ENCODE results near the gene PTPRN2.
A peak's percentile ranks its signal among the peaks of the same experiment; 100 is the strongest.
"Not testable (repeated sequence)": the region's sequence is repeated elsewhere in the genome, so short reads cannot be mapped to it uniquely, and the experiment has no call there.

PTPRN2 gene

GRCh38 chr7:157501581-157501980 lies 1086.0 kb downstream of the PTPRN2 start:
- peak; percentile 34 for DNase-seq

GRCh38 chr7:157500989-157501540 lies 1086.6 kb downstream of the PTPRN2 start:
- not testable (repeated sequence) for DNase-seq

GRCh38 chr7:157500171-157500960 lies 1087.3 kb downstream of the PTPRN2 start:
- no peak for DNase-seq

DNA sequence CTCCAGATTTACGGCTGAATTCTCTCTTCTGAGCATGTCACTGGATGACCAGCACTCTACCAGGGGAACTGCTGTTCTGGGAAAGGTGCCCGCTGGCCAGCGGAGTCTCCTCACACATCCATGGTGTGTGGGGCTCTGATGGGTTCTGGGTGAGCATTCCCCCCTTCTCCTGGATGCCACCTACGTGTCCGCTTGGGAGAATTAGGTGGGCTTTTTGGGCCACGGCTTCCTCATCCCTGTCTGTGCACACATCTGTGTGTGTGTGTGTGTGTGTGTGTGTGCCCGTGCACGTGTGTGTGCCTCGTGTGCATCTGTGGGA lies 1087.8 kb downstream of the PTPRN2 start:
- no peak for DNase-seq

- DNase-seq = no peak
These were observed 1088.3 kb downstream of the PTPRN2 start for GRCh38 chr7:157499121-157499834.

DNA sequence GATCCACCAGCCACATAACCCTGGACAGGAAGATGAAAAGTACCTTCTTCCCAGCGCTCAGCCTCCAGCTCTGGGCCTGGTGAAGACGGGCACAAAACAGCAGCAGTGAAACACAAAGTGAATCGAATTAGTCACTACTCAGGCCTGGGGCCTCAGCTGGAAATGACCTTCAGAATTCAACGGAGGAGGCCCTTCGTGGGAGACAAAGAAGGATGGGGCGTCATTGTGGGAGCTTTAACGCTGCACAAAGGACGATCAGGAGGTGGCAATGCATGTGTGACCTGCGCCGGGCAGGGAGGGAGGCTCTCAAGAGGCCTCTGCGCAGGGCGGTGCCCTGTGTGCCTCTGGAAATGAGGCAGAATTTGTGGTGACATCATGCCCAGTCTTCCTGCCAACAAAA lies 1089.0 kb downstream of the PTPRN2 start:
- DNase-seq = no peak

- DNase-seq = no peak
These were observed 1089.6 kb downstream of the PTPRN2 start for GRCh38 chr7:157497744-157498651.

DNA sequence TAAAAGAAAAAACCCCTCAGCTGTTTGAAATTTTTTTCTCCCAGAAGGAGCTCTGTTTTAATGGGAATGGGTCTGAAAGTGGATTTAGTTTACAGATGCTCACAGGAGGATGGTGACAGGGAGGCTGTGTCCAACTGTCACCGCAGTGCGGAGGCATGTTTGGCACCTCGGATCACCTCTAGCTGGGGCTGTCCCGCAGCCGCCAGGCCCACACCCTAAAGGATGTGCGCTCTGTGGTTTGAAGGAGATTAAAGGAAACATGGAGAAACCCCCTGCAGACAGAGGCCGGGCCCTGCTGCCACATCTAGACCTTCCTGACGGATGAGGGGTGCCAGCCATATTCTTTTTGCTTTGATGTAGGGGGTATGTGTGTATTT lies 1090.3 kb downstream of the PTPRN2 start:
- DNase-seq = no peak

DNA sequence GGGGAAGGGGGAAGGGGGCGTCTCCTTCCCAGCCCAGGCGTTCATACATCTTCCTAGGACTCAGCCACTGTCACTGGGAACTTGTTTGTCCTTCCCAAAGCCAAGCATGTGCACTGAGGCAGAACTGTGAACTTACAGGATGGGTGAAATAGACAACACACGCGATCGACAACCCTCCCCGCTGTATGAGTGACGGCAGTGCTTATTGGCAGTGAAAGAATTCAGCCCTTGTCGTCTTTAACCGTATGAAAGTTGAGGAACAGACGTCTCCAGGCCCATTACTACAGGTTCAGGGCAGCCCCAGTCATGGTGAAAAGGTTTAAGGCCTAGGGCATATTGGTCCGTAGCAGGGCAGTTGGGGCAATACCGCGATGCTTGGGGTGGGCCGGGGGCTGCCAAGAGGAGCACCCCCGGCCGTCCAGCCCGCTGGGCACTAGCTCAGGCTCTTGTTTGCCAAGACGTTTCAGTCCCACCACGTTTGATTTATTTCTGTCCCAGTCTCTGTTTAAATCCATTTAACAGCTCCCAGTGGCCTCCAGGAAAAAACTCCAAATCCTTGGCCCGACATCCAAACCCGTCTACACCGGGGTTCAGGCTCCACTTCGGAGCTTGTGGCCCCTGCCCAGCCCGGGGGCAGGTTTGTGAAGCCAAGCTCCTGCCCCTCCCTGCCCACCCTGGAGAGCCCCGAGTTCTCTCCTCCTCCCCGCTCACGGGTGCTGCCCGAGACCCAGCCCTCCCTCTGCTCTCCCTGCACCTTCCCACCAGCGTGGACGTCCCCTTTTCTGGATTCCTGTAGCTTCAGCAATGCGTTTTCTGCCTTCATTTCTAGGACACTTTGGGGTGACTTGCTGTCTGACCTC lies 1091.0 kb downstream of the PTPRN2 start:
- DNase-seq = no peak

DNA sequence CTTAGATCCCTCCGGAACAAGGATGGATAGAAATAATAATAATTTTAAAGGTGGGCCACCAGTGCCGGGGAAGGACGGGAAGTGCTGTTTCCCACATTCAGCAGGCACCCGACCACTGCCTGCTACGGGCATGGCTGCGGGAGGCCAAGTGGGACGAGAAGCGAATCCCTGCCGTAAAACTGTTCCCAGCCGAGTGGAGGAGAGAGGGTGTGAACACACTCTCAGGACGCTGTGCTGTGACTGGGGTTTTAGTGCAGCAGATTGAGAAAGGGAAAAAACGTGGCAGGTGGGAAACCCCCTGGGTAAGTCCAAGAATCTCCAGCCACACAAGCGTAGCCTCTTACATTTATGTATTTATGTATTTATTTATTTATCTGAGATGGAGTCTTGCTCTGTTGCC lies 1092.0 kb downstream of the PTPRN2 start:
- peak; percentile 31 for DNase-seq

DNA sequence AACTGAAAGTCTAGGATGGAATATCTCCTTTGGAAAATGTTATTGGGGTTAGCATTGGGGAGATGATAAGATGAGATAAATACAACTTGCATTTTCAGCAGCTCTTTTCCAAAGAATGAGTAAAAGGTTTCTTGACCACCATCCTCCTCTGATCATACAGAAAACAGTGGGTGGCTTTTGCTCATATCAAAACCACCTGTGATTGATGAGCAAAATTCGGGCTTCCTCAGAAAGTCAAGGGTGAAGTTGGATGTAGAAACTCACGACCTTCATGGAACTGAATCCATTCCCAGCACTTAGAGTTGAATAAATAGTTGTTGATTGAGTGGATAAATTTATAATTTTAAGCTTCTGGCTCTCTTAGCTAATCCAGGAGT lies 1092.5 kb downstream of the PTPRN2 start:
- DNase-seq = no peak

DNA sequence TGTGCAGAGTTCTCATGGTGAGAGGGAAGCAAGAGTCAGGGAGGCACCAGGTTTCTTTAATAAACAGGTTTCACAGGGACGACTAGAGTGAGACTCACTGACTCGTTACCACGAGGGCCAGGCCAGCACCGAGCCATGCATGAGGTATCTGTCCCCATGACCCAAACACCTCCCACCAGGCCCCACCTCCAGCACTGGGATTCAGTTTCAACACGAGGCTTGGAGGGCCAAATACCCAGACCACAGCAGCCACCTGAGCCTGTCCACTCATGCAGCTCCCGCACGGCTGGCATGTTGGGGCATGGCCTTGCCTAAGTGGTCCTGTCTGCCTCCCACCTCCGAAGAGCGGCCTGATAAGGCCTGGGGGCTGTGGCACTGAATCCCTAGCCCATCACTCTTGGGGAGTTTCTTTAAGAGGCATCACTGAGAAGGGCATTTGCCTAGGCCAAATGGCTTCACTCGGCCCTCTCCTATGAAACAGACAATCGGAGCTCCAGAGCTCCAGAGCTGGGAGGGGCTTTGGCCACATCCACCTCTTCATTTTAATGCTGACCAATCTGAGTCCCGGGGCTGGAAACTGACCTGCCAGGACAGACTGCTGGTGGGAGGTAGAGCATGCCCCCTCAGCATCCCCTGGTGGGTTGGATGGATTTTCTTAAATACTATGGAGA lies 1093.0 kb downstream of the PTPRN2 start:
- DNase-seq = no peak

DNA sequence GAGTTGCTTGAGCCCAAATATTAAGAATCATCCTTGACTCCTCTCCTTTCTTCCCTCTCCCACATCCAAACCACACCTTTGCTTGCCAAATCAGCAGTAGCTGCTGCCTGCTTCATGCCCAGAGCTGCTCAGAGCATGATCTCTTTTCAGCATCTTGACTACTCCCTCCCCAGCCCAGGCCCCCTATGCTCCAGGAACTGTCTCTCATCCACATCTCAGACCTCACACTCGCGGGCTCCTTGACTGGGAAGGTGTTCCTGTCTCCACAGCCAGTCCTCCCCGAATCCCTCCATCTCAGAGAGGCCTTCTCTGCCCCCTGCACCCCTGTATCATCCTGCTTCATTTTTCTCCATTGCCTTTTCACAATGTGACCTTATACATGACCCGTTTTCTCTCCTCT lies 1093.8 kb downstream of the PTPRN2 start:
- DNase-seq = no peak

DNA sequence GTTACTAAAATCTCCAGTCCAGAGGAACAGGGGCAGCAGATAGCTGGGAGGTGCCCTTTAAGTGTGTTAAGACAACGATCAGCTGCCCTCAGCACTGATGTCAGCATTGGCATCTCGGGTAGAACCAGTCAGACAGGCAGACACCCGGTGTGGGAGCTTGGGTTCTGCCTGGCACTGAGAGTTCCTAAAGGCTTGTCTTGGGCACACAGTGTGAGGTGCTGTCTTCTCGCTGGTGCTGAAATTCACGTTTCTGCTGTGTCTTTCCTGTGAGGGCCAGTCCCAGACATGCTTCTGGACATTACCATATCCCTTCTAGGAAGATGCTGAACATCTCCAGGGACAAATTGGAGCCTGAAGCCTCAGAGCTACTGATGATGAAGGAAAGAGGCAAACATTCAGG lies 1094.6 kb downstream of the PTPRN2 start:
- no peak for DNase-seq

GRCh38 chr7:157490465-157490912 lies 1097.1 kb downstream of the PTPRN2 start:
- DNase-seq = no peak

DNA sequence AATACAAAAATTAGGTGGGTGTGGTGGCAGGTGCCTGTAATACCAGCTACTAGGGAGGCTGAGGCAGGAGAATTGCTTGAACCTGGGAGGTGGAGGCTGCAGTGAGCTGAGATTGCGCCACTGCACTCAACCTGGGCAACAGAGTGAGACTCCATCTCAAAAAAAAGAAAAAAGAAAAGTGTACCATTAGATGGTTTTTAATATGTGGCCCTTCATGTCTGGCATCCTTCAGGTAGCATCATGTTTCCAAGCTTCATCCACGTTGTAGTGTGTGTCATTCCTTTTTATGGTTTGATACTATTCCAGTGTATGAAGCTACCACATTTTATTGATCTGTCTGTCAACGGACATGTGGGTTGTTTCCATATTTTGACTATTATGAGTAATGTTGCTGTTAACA lies 1097.8 kb downstream of the PTPRN2 start:
- not testable (repeated sequence) for DNase-seq

All from stimulated activated CD4-positive, alpha-beta T cell treated with anti-CD3 and anti-CD28 coated beads, Interleukin-4, amount 100 ng/mL, for 1 hour (primary cell).